WTC11 (cell line): ENCODE data around the gene TJAP1.

Experiments
- AFF4 ChIP-seq: sonication (generic); formaldehyde crosslinking; IDR thresholded peaks from 2 replicates; pipeline ENCODE4 v1.8.1; 2023; ENCODE audit warnings: mild to moderate bottlenecking, missing genetic modification reagents, borderline replicate concordance
- CTCF ChIP-seq: fragments of 200-600 bp; IDR thresholded peaks from 2 replicates; pipeline ENCODE4 v1.8.0; 2022; ENCODE audit warnings: antibody characterized with exemption
- ELF4 ChIP-seq: sonication (generic); formaldehyde crosslinking; IDR thresholded peaks from 2 replicates; pipeline ENCODE4 v1.8.1; 2022; ENCODE audit warnings: low read depth, mild to moderate bottlenecking, moderate library complexity, missing genetic modification reagents
- FOXP1 ChIP-seq: sonication (generic); formaldehyde crosslinking; IDR thresholded peaks from 2 replicates; pipeline ENCODE4 v1.8.0; 2022; ENCODE audit warnings: missing genetic modification reagents, mild to moderate bottlenecking, moderate library complexity, borderline replicate concordance
- KAT7 ChIP-seq: sonication (generic); formaldehyde crosslinking; IDR thresholded peaks from 2 replicates; pipeline ENCODE4 v1.8.1; 2023; ENCODE audit warnings: missing genetic modification reagents, mild to moderate bottlenecking, borderline replicate concordance
- USF2 ChIP-seq: sonication (generic); formaldehyde crosslinking; IDR thresholded peaks from 2 replicates; pipeline ENCODE4 v1.8.1; 2023; ENCODE audit warnings: mild to moderate bottlenecking, missing genetic modification reagents, moderate library complexity
- ZSCAN18 ChIP-seq: fragments of 250-450 bp; sonication (Bioruptor Pico); IDR thresholded peaks from 2 replicates; pipeline ENCODE4 v2.1.2; 2022; ENCODE audit warnings: mild to moderate bottlenecking, moderate library complexity

GRCh38 chr6:43444036-43444435 lies 33.3 kb upstream of the TJAP1 start:
- TF ChIP-seq KAT7: no peak
- no peak for TF ChIP-seq CTCF
- no peak for TF ChIP-seq FOXP1 (CRISPR knock-in tag)
- no peak for TF ChIP-seq USF2
- no peak for TF ChIP-seq AFF4 (CRISPR knock-in tag)
- TF ChIP-seq ELF4 (CRISPR knock-in tag): no peak
- TF ChIP-seq ZSCAN18 (CRISPR knock-in tag): no peak
